Measurements from ENCODE around the gene HAPLN1.

DNA sequence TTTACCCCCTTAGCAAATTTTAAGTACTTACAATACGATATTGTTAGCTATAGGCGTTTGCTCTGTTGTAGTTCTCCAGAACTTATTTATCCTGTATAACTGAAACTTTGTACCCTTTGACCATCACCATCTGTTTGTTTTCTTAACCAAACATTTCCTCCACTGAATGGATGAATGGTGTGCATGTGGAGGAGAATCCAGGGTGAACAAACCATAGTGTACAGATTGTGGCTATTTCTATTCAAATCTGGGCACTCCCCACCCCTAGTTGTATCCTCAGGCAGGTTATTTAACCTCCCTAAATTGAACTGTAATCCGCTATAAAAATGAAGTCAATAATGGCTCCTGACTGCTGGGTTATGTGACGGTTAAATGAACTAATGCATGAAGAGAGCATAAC lies 21.4 kb upstream of the HAPLN1 start:
- TF ChIP-seq, protein P1, sequence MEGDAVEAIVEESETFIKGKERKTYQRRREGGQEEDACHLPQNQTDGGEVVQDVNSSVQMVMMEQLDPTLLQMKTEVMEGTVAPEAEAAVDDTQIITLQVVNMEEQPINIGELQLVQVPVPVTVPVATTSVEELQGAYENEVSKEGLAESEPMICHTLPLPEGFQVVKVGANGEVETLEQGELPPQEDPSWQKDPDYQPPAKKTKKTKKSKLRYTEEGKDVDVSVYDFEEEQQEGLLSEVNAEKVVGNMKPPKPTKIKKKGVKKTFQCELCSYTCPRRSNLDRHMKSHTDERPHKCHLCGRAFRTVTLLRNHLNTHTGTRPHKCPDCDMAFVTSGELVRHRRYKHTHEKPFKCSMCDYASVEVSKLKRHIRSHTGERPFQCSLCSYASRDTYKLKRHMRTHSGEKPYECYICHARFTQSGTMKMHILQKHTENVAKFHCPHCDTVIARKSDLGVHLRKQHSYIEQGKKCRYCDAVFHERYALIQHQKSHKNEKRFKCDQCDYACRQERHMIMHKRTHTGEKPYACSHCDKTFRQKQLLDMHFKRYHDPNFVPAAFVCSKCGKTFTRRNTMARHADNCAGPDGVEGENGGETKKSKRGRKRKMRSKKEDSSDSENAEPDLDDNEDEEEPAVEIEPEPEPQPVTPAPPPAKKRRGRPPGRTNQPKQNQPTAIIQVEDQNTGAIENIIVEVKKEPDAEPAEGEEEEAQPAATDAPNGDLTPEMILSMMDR (conservative IDR thresholded peaks at IDR 0.05; ENCODE audit: low read depth, low read length), result no peak
- TF ChIP-seq EZH2phosphoT487 (IDR thresholded peaks at IDR 0.05; ENCODE audit: borderline replicate concordance, low read length) (no peak), EZH2 (IDR thresholded peaks at IDR 0.05; ENCODE audit: low read length, unreplicated experiment) (no peak)

Measured in PC-3 (cell line).